Testis (tissue), 2 donors: ENCODE results near the gene FOXC1.

Source experiments
- CTCF ChIP-seq, 3 experiments: fragments of 450-650 bp in 2 of 3; fragments of 200-600 bp in 1 of 3; sonication (generic) in 1 of 3; IDR thresholded peaks; one replicate each; pipeline ENCODE4 v1.5.1; 2016 to 2019; ENCODE audit warnings: antibody characterized with exemption in 3 of 3, mild to moderate bottlenecking in 2 of 3, moderate library complexity in 1 of 3
- POLR2A ChIP-seq: fragments of 450-650 bp; IDR thresholded peaks from one replicate; pipeline ENCODE4 v1.6.1; 2017; ENCODE audit warnings: antibody characterized with exemption, mild to moderate bottlenecking, moderate library complexity

- TF ChIP-seq CTCF (IDR thresholded peaks at IDR 0.05) (no peak), POLR2A (no peak)
Observed at GRCh38 chr6:1615151-1615852, 5.6 kb downstream of the FOXC1 start.
